Stromal cell of bone marrow (primary cell): ENCODE data around the gene BHLHE40.

Experiments used
- DNase-seq: peaks from one replicate; pipeline ENCODE4 v3.0.0-alpha.2; 2012; ENCODE audit warnings: low read depth

The BHLHE40 gene

DNA sequence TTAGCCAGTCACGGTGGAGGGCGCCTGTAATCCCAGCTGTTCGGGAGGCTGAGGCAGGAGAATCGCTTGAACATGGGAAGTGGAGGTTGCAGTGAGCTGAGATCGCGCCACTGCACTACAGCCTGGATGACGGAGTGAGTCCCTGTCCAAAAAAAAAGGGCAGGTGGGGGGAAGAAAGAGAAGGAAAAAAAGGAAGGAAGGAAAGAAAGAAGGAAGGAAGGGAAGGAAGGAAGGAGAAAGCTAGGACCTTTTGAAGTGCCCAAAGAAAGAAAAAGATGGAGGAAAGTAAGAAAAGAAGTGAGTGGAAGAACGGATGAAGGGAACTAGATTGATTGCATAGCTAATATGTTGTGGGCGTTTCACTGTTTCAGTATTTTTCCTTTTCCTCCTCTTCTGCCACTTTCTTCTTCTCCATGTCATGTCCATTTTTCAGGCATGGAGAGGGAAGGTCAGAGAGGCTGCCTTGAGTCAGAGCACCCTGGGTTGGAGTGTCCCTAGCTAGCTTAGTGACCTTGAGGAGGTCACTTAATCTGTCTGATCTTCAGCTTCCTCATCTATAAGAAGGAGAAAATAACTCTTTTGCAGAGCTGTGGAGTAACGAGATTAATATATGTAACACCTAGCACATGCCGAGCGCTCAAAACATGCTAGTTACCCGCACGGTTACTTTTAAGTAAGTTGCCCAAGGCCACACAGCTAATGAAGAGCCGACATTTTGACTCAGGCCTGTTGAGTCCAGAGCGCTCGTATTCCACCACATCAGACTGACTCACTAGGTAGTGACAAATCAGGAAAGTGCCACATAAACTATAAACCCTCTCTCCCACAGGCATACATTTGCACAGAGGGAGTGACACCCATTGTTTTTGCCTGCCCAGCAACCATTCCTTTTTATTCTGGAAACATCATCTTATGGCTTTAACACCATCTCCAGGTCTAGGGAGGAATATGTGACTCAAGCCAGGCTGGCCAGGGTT is 42.2 kb downstream of the BHLHE40 start:
- DNase-seq = peak; percentile 61

DNA sequence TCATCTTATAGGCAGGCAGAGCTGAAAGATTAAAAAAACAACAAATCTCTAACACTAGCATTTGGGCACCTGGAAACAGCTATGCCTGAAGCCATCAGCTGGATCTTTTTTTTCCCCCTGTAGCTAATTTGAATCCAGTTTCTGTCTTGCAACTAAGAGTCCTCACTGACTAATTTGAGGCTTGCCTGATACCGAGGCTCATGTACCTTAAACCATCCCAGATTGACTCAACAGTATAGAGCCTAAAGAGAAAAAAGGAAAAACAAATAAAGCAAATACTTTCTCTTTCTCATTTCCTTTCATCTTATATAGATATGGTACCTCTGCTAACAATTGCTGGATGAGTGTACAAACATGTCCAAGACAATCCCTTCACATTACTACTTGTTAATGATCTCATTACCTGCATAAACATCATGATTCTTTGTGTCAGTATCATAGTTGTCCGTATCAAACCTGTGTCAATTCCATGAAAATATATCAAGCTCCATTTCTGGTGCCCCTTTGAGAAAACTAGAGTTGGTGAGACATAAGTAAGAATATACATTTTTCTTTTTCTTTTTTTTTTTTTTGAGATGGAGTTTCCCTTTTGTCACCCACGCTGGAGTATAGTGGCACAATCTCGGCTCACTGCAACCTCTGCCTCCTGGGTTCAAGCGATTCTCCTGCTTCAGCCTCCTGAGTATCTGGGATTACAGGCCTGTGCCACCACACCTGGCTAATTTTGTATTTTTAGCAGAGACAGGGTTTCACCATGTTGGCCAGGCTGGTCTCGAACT is 43.1 kb downstream of the BHLHE40 start:
- DNase-seq = no peak

DNA sequence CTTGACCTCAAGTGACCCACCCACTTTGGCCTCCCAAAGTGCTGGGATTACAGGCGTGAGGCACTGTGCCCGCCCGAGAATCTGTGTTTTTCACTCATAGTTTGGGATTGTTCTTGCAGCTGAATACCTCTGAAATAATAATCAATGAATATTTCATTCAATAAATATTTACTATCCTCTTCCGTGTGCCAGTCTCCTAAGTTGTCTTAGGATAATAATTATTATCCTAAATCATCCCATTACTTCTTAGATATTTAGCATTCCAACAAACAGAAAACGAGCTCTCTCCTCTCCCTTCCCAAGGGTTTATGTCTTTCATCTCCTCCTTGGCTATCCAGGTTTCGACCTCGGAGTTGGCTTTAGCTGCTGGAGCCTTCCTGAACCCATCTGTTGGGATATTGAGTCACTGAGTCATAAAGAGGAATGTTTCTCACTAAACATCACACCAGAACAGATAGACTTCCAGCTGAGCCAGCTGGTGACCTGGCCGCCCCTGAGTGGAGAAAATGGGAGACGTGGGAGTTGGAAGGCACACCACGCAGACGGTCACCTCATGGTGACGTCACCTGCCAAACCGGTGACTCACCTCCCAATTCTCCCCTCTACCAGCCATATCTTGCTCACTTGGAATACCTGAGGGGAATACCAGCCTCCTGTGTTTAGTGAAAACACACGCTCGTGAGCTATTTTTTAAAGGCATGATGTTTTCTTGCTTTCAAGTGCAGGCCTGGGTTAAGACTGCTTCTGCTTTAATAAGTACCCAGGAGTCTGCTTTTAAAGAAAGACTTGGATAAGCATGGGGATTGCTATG is 43.9 kb downstream of the BHLHE40 start:
- peak; percentile 78 for DNase-seq

DNA sequence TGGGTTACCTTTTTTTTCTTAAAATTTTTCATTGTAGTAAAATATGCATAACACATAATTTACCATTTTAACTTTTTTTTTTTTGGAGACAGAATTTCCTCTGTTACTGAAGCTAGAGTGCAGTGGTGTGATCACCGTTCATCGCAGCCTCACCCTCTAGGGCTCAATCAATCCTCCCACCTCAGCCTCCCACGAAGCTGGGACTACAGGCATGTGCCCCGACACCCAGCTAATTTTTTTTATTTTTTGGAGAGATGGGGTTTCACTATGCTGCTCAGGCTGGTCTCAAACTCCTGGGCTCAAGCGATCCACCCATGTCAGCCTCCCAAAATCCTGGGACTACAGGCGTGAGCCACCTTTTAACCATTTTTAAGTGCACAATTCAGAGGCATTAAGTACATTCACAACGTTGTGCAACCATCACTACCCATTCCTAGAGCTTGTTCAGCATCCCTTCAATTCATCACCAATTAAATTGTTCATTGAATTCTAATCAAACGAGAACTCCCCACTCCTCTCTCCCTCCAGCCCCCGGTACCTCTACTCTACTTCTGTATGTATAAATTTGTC is 44.6 kb downstream of the BHLHE40 start:
- no peak for DNase-seq

DNA sequence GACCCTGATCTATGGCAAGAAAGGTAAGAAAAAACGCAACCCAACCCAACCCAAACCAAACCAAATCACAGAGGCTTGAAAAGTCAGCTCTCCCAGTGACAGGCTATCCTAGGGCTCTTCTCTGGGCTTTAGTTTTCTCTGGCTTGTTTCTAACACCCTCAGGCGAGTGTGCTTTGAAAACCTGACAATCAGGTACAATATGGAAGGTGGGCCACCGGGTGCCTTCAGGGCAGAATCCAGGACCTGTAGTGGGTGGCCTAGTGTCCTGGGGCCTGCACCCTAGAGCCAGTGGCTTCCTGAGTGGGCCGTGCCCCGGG is 46.8 kb downstream of the BHLHE40 start:
- no peak for DNase-seq

DNA sequence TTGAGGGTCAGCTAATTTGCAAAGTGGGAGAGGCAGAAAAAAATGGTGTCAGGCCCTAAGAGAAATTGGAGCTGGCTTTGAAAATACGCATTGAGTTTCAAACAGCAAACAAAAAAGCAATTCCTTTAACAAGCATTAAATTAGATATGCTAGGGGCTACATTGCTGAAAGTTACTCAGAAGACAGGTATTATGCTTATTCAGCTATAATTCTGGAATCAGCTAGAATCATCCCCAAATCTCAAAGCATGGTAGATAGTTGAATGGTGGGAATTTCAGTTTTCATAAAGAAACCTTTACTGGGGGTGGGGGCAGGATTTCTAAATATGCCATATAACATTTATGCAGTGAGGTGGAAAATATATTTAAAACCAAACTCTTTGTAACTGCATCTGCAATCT is 50.5 kb downstream of the BHLHE40 start:
- no peak for DNase-seq

DNA sequence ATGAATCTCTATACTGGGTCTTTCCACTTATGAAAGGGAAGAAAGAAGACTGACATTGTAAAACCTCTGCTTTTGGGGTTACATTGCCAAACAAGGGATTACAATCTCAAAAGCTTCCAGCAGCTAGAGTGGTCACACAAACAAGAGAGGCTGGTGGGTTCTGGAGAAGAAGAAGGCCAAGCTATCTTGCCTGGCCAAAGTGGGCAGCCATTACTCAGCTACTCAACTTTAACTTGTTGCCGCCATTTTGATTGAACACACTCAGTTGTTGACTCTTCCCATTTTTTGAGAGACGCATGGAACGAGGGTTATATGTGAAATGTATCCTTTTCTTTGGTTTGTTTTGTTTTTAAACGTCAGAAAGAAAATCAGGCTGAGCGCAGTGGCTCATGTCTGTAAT is 50.9 kb downstream of the BHLHE40 start:
- DNase-seq = no peak

DNA sequence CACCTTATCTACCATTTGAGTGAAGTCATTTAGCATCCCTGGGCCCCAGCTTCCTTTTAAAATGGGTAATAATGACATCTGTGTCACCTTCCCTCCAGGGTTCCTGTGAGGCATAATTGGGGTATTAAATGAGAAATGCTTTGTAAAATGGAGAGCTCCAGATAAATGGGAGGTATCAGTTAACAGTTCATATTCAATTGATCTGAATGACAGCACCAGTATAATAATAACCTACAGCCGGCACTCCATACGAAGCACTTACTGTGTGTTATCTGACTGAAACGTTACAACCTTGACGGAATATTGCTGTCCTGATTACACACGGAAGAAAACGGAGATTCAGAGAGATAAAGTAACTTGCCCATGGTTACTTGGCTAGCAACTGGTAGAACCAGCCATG is 53.6 kb downstream of the BHLHE40 start:
- no peak for DNase-seq
